Activated T-cell treated with anti-CD3 and anti-CD28 coated beads, Interleukin-2, amount 50 U/mL, for 4 hours (primary cell): ENCODE results near the gene ADGRL2. TPM values are rescaled to one million over a fixed set of nuclear protein-coding genes. Genes with fewer than 3 reads are reported as not detected.

Experiments
- ATAC-seq, 2 donors: fragments of 200-7000 bp; cut with Tn5 transposase; one replicate each; pipeline ENCODE4 v1.10.0; 2021
- DNase-seq: peaks from one replicate; pipeline ENCODE4 v3.0.0-alpha.2; 2020
- H3K27me3 Mint-ChIP-seq: one replicate; pipeline ENCODE4 v1.8.0; 2021; ENCODE audit warnings: low read depth, mixed read lengths
- H3K36me3 Mint-ChIP-seq: one replicate; pipeline ENCODE4 v1.8.0; 2022; ENCODE audit warnings: mixed read lengths; ENCODE audit not compliant: insufficient read depth
- H3K4me1 Mint-ChIP-seq: one replicate; pipeline ENCODE4 v1.8.0; 2021; ENCODE audit warnings: low read depth, mixed read lengths
- H3K4me3 Mint-ChIP-seq: one replicate; pipeline ENCODE4 v1.8.0; 2021; ENCODE audit warnings: mild to moderate bottlenecking, moderate library complexity, mixed read lengths
- H3K9me3 Mint-ChIP-seq: one replicate; pipeline ENCODE4 v1.8.0; 2021; ENCODE audit warnings: mixed read lengths
- total RNA-seq, 3 donors: library from RNA; stranded (reverse); gene quantifications; one replicate each; pipeline ENCODE4 v1.2.1, GENCODE V29; 2021

The ADGRL2 gene
- total RNA-seq, 3 donors from 2014 or later = 0.08 to 0.14 (median 0.10) TPM

- ATAC-seq = no peak
- no peaks in the 10 kb centered on the region for H3K9me3 Mint-ChIP-seq
- no peaks in the 10 kb centered on the region for H3K4me1 Mint-ChIP-seq
- no peak overlapping the region for H3K4me3 Mint-ChIP-seq
- DNase-seq = no peak
- no peaks in the 10 kb centered on the region for H3K27me3 Mint-ChIP-seq
- no peaks in the 10 kb centered on the region for H3K36me3 Mint-ChIP-seq
Measured at GRCh38 chr1:81936853-81937252, 136.1 kb downstream of the ADGRL2 start.

GRCh38 chr1:81937791-81938450 lies 137.2 kb downstream of the ADGRL2 start:
- no peaks in the 10 kb centered on the region for H3K4me1 Mint-ChIP-seq
- H3K9me3 Mint-ChIP-seq = no peaks in the 10 kb centered on the region
- no peak for ATAC-seq
- H3K4me3 Mint-ChIP-seq = no peak overlapping the region
- no peak for DNase-seq
- no peaks in the 10 kb centered on the region for H3K36me3 Mint-ChIP-seq
- no peaks in the 10 kb centered on the region for H3K27me3 Mint-ChIP-seq

- no peak for DNase-seq
- Mint-ChIP-seq H3K4me3 (no peak overlapping the region), H3K9me3 (peaks cover 3% of the 10 kb centered on the region), H3K4me1 (no peaks in the 10 kb centered on the region), H3K27me3 (no peaks in the 10 kb centered on the region), H3K36me3 (no peaks in the 10 kb centered on the region)
- no peak for ATAC-seq
Measured at GRCh38 chr1:81948495-81948894, 147.8 kb downstream of the ADGRL2 start.

- no peaks in the 10 kb centered on the region for H3K4me1 Mint-ChIP-seq
- DNase-seq (no peak), ATAC-seq (no peak)
- no peaks in the 10 kb centered on the region for H3K36me3 Mint-ChIP-seq
- H3K4me3 Mint-ChIP-seq = no peak overlapping the region
- no peaks in the 10 kb centered on the region for H3K27me3 Mint-ChIP-seq
- peaks cover 3% of the 10 kb centered on the region for H3K9me3 Mint-ChIP-seq
Measured at GRCh38 chr1:81949421-81949820, 148.7 kb downstream of the ADGRL2 start.

- no peak for ATAC-seq
- Mint-ChIP-seq H3K27me3 (no peaks in the 10 kb centered on the region), H3K4me3 (no peak overlapping the region), H3K36me3 (no peaks in the 10 kb centered on the region), H3K9me3 (peaks cover 3% of the 10 kb centered on the region), H3K4me1 (no peaks in the 10 kb centered on the region)
- DNase-seq = no peak
Measured at GRCh38 chr1:81950037-81950436, 149.3 kb downstream of the ADGRL2 start.

- H3K4me3 Mint-ChIP-seq = no peak overlapping the region
- no peaks in the 10 kb centered on the region for H3K36me3 Mint-ChIP-seq
- ATAC-seq (no peak), DNase-seq (no peak)
- peaks cover 3% of the 10 kb centered on the region for H3K9me3 Mint-ChIP-seq
- H3K4me1 Mint-ChIP-seq = no peaks in the 10 kb centered on the region
- H3K27me3 Mint-ChIP-seq = no peaks in the 10 kb centered on the region
Measured at GRCh38 chr1:81950591-81951244, 150.0 kb downstream of the ADGRL2 start.

- Mint-ChIP-seq H3K4me1 (no peaks in the 10 kb centered on the region), H3K4me3 (no peak overlapping the region), H3K36me3 (no peaks in the 10 kb centered on the region), H3K27me3 (no peaks in the 10 kb centered on the region), H3K9me3 (no peaks in the 10 kb centered on the region)
- DNase-seq = no peak
- ATAC-seq = no peak
Measured at GRCh38 chr1:81954534-81955020, 153.8 kb downstream of the ADGRL2 start.

- DNase-seq (no peak), ATAC-seq (no peak)
- Mint-ChIP-seq H3K36me3 (no peaks in the 10 kb centered on the region), H3K9me3 (no peaks in the 10 kb centered on the region), H3K27me3 (no peaks in the 10 kb centered on the region), H3K4me1 (no peaks in the 10 kb centered on the region), H3K4me3 (no peak overlapping the region)
Measured at GRCh38 chr1:81967951-81968350, 167.2 kb downstream of the ADGRL2 start.

GRCh38 chr1:81970416-81970815 lies 169.7 kb downstream of the ADGRL2 start:
- no peaks in the 10 kb centered on the region for H3K9me3 Mint-ChIP-seq
- ATAC-seq (no peak), DNase-seq (no peak)
- H3K4me3 Mint-ChIP-seq = no peak overlapping the region
- no peaks in the 10 kb centered on the region for H3K27me3 Mint-ChIP-seq
- H3K36me3 Mint-ChIP-seq = no peaks in the 10 kb centered on the region
- no peaks in the 10 kb centered on the region for H3K4me1 Mint-ChIP-seq

GRCh38 chr1:81974222-81974841 lies 173.6 kb downstream of the ADGRL2 start:
- Mint-ChIP-seq H3K36me3 (no peaks in the 10 kb centered on the region), H3K9me3 (no peaks in the 10 kb centered on the region), H3K4me3 (no peak overlapping the region), H3K4me1 (no peaks in the 10 kb centered on the region), H3K27me3 (no peaks in the 10 kb centered on the region)
- ATAC-seq (no peak), DNase-seq (no peak)

GRCh38 chr1:81974883-81975555 lies 174.3 kb downstream of the ADGRL2 start:
- Mint-ChIP-seq H3K27me3 (no peaks in the 10 kb centered on the region), H3K4me1 (no peaks in the 10 kb centered on the region), H3K4me3 (no peak overlapping the region), H3K36me3 (no peaks in the 10 kb centered on the region), H3K9me3 (no peaks in the 10 kb centered on the region)
- ATAC-seq (no peak), DNase-seq (no peak)

- Mint-ChIP-seq H3K4me1 (no peaks in the 10 kb centered on the region), H3K9me3 (no peaks in the 10 kb centered on the region), H3K36me3 (no peaks in the 10 kb centered on the region), H3K27me3 (no peaks in the 10 kb centered on the region), H3K4me3 (no peak overlapping the region)
- DNase-seq (no peak), ATAC-seq (no peak)
Measured at GRCh38 chr1:81976539-81976938, 175.8 kb downstream of the ADGRL2 start.

- ATAC-seq = no peak
- Mint-ChIP-seq H3K9me3 (no peaks in the 10 kb centered on the region), H3K27me3 (no peaks in the 10 kb centered on the region), H3K4me3 (no peak overlapping the region), H3K36me3 (no peaks in the 10 kb centered on the region), H3K4me1 (no peaks in the 10 kb centered on the region)
- no peak for DNase-seq
Measured at GRCh38 chr1:81978945-81979344, 178.2 kb downstream of the ADGRL2 start.

GRCh38 chr1:81982523-81982922 lies 181.8 kb downstream of the ADGRL2 start:
- Mint-ChIP-seq H3K4me3 (no peak overlapping the region), H3K9me3 (no peaks in the 10 kb centered on the region)

More at GRCh38 chr1:81982523-81982922, 181.8 kb downstream of the ADGRL2 start:
- no peaks in the 10 kb centered on the region for H3K4me1 Mint-ChIP-seq
- DNase-seq (no peak), ATAC-seq (no peak)
- no peaks in the 10 kb centered on the region for H3K36me3 Mint-ChIP-seq
- H3K27me3 Mint-ChIP-seq = no peaks in the 10 kb centered on the region
